K562 (cell line): ENCODE results near the gene NT5DC4. TPM values are rescaled to one million over a fixed set of nuclear protein-coding genes. Genes with fewer than 3 reads are reported as not detected.

Experiments used
- CHD4 ChIP-seq: fragments of 200-600 bp; sonication (generic); IDR thresholded peaks from 3 replicates; pipeline ENCODE4 v1.6.1; 2012; ENCODE audit warnings: low read depth, mild to moderate bottlenecking, mixed read lengths, low read length, inconsistent platforms; ENCODE audit not compliant: insufficient read depth, insufficient replicate concordance, poor library complexity, severe bottlenecking
- FOXP1 ChIP-seq: sonication (generic); formaldehyde crosslinking; IDR thresholded peaks from 2 replicates; pipeline ENCODE4 v1.8.0; 2022; ENCODE audit warnings: mild to moderate bottlenecking, missing genetic modification reagents
- HDAC3 ChIP-seq: fragments of 450-650 bp; IDR thresholded peaks from 2 replicates; pipeline ENCODE4 v1.6.1; 2018; ENCODE audit warnings: borderline replicate concordance, mild to moderate bottlenecking, moderate library complexity; ENCODE audit not compliant: partially characterized antibody
- JUNB ChIP-seq: fragments of 450-650 bp; formaldehyde crosslinking; conservative IDR thresholded peaks from 2 replicates; pipeline ENCODE4 v1.4.0; 2020; ENCODE audit warnings: mild to moderate bottlenecking
- MBD1 ChIP-seq: fragments of 250-450 bp; sonication (Bioruptor Pico); IDR thresholded peaks from 2 replicates; pipeline ENCODE4 v1.8.0; 2022; ENCODE audit warnings: inconsistent platforms
- NFIX ChIP-seq: fragments of 250-450 bp; sonication (Bioruptor Pico); IDR thresholded peaks from 2 replicates; pipeline ENCODE4 v1.4.0; 2020; ENCODE audit warnings: low read depth, mild to moderate bottlenecking, moderate library complexity
- POLR2B ChIP-seq: fragments of 450-650 bp; IDR thresholded peaks from 2 replicates; pipeline ENCODE4 v1.6.1; 2018; ENCODE audit warnings: low read depth; ENCODE audit not compliant: partially characterized antibody
- RBM15 ChIP-seq: fragments of 200-400 bp; formaldehyde crosslinking; IDR thresholded peaks from 2 replicates; pipeline ENCODE4 v1.6.1; 2018; ENCODE audit warnings: mild to moderate bottlenecking, low read length, moderate library complexity; ENCODE audit not compliant: insufficient read depth
- SMARCC2 ChIP-seq: fragments of 450-650 bp; IDR thresholded peaks from 2 replicates; pipeline ENCODE4 v1.6.1; 2017; ENCODE audit warnings: antibody characterized with exemption, moderate library complexity, mild to moderate bottlenecking, low read depth
- SRSF9 ChIP-seq: fragments of 200-400 bp; formaldehyde crosslinking; IDR thresholded peaks from 2 replicates; pipeline ENCODE4 v1.6.1; 2017; ENCODE audit warnings: low read depth, low read length, borderline replicate concordance
- TCF3 ChIP-seq: sonication (generic); formaldehyde crosslinking; IDR thresholded peaks from 2 replicates; pipeline ENCODE4 v1.4.0; 2020; ENCODE audit warnings: mild to moderate bottlenecking, missing genetic modification reagents
- YY1 ChIP-seq, 3 experiments: IDR thresholded peaks; 2 replicates each; pipeline ENCODE4 v1.6.1; 2011; ENCODE audit warnings: low read length in 2 of 3, mild to moderate bottlenecking in 2 of 3, moderate library complexity in 2 of 3, borderline replicate concordance in 1 of 3, control low read depth in 1 of 3, low read depth in 1 of 3; ENCODE audit not compliant: insufficient read depth in 3 of 3, insufficient replicate concordance in 2 of 3, control insufficient read depth in 1 of 3, insufficient read length in 1 of 3; ENCODE audit errors: extremely low read depth in 1 of 3
- ZFX ChIP-seq: sonication (generic); formaldehyde crosslinking; IDR thresholded peaks from 2 replicates; pipeline ENCODE4 v1.8.0; 2022; ENCODE audit warnings: mild to moderate bottlenecking, missing genetic modification reagents, moderate library complexity
- ZNF253 ChIP-seq: fragments of 250-450 bp; sonication (Bioruptor Pico); conservative IDR thresholded peaks from 2 replicates; pipeline ENCODE4 v1.6.1; 2021; ENCODE audit warnings: mild to moderate bottlenecking
- ZNF324 ChIP-seq: fragments of 250-450 bp; sonication (Bioruptor Pico); IDR thresholded peaks from 2 replicates; pipeline ENCODE4 v1.4.0; 2020; ENCODE audit warnings: mild to moderate bottlenecking
- ZNF511 ChIP-seq: sonication (generic); formaldehyde crosslinking; IDR thresholded peaks from 2 replicates; pipeline ENCODE4 v1.8.0; 2022; ENCODE audit warnings: mild to moderate bottlenecking, missing genetic modification reagents
- polyA plus RNA-seq, 8 experiments: library from polyadenylated mRNA; depleted of rRNA in 4 of 8; stranded (reverse) in 5 of 8; unstranded in 3 of 8; fragments of >200 nt; fragmentation: Nextera tagmentation in 2 of 8; fragmentation: Illumina TruSeq in 1 of 8; extraction: Ambion mirVana in 2 of 8; extraction: Trizol in 1 of 8; gene quantifications; 2 replicates each; pipeline versions ENCODE4 v1.2.1 to v1.2.3, GENCODE V29; 2011 to 2014; ENCODE audit warnings: inconsistent platforms in 1 of 8, missing spikeins in 1 of 8
- total RNA-seq, 7 experiments: library from RNA; depleted of rRNA in 6 of 7; stranded (reverse); fragments of >200 nt in 6 of 7; fragmentation: Illumina TruSeq in 2 of 7; extraction: Trizol in 2 of 7; gene quantifications; 2 replicates each; pipeline versions ENCODE4 v1.2.1 to v1.2.3, GENCODE V29; 2011 to 2021; ENCODE audit warnings: low replicate concordance in 1 of 7
- TF ChIP-seq, protein P1 (sequence below), 2 experiments: IDR thresholded peaks; 2 replicates each; pipeline ENCODE4 v1.6.1; 2011; ENCODE audit warnings: borderline replicate concordance in 1 of 2, control low read depth in 1 of 2, low read depth in 1 of 2, low read length in 1 of 2, mild to moderate bottlenecking in 1 of 2, mixed read lengths in 1 of 2, moderate library complexity in 1 of 2; ENCODE audit not compliant: insufficient read depth in 1 of 2, insufficient read length in 1 of 2, poor library complexity in 1 of 2, severe bottlenecking in 1 of 2; ENCODE audit errors: extremely low read depth in 1 of 2
- TF ChIP-seq, protein P2 (sequence below): sonication (generic); formaldehyde crosslinking; IDR thresholded peaks from 2 replicates; pipeline ENCODE4 v1.8.1; 2023; ENCODE audit warnings: mild to moderate bottlenecking, missing genetic modification reagents

Gene NT5DC4
- total and polyA plus RNA-seq, 9 of the 15 experiments (the other 6 are each of a cell fraction or from before 2014, with no cell fraction given) = 0.44 to 6.9 (median 2.5) TPM

GRCh38 chr2:112683550-112684414, 37.0 kb upstream of the NT5DC4 start (continued):
- no peak for TF ChIP-seq POLR2B
- TF ChIP-seq JUNB (CRISPR knock-in tag) = no peak
- no peak for TF ChIP-seq YY1 (IDR thresholded peaks at IDR 0.05; ENCODE audit: borderline replicate concordance in 1 of 3, control insufficient read depth in 1 of 3, extremely low read depth in 1 of 3, insufficient read depth in 3 of 3, insufficient read length in 1 of 3, insufficient replicate concordance in 2 of 3, low read depth in 1 of 3, low read length in 2 of 3)
- no peak for TF ChIP-seq ZNF511
- no peak for TF ChIP-seq ZNF324 (CRISPR knock-in tag)
- TF ChIP-seq, protein P1, sequence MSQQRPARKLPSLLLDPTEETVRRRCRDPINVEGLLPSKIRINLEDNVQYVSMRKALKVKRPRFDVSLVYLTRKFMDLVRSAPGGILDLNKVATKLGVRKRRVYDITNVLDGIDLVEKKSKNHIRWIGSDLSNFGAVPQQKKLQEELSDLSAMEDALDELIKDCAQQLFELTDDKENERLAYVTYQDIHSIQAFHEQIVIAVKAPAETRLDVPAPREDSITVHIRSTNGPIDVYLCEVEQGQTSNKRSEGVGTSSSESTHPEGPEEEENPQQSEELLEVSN (IDR thresholded peaks at IDR 0.05; ENCODE audit: borderline replicate concordance in 1 of 2, extremely low read depth in 1 of 2, insufficient read depth in 1 of 2, insufficient read length in 1 of 2, low read depth in 1 of 2, low read length in 1 of 2, poor library complexity in 1 of 2, severe bottlenecking in 1 of 2) = peak; percentile 50 to 64
- TF ChIP-seq TCF3 (CRISPR knock-in tag) = peak; percentile 92
- peak; percentile 53 for TF ChIP-seq CHD4
- TF ChIP-seq HDAC3 = peak; percentile 81
- TF ChIP-seq RBM15 = no peak
- TF ChIP-seq FOXP1 (CRISPR knock-in tag) = no peak; the same call in 1 of the 2 replicates
- TF ChIP-seq, protein P2, sequence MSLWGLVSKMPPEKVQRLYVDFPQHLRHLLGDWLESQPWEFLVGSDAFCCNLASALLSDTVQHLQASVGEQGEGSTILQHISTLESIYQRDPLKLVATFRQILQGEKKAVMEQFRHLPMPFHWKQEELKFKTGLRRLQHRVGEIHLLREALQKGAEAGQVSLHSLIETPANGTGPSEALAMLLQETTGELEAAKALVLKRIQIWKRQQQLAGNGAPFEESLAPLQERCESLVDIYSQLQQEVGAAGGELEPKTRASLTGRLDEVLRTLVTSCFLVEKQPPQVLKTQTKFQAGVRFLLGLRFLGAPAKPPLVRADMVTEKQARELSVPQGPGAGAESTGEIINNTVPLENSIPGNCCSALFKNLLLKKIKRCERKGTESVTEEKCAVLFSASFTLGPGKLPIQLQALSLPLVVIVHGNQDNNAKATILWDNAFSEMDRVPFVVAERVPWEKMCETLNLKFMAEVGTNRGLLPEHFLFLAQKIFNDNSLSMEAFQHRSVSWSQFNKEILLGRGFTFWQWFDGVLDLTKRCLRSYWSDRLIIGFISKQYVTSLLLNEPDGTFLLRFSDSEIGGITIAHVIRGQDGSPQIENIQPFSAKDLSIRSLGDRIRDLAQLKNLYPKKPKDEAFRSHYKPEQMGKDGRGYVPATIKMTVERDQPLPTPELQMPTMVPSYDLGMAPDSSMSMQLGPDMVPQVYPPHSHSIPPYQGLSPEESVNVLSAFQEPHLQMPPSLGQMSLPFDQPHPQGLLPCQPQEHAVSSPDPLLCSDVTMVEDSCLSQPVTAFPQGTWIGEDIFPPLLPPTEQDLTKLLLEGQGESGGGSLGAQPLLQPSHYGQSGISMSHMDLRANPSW (CRISPR knock-in tag) = no peak
- no peak for TF ChIP-seq ZFX (CRISPR knock-in tag)
- TF ChIP-seq ZNF253 = no peak
- TF ChIP-seq SMARCC2 = peak; percentile 84
- no peak for TF ChIP-seq SRSF9
- TF ChIP-seq MBD1 (CRISPR knock-in tag) = no peak
- no peak for TF ChIP-seq NFIX (CRISPR knock-in tag)
